GM19023 (cell line): ENCODE data around the gene MUS81.

ENCODE experiments used
- ATAC-seq: cut with Tn5 transposase; IDR thresholded peaks from one replicate; pipeline ENCODE4 v1.9.1; 2021; ENCODE audit warnings: mild to moderate bottlenecking, moderate library complexity; ENCODE audit not compliant: unreplicated experiment

The MUS81 gene

DNA sequence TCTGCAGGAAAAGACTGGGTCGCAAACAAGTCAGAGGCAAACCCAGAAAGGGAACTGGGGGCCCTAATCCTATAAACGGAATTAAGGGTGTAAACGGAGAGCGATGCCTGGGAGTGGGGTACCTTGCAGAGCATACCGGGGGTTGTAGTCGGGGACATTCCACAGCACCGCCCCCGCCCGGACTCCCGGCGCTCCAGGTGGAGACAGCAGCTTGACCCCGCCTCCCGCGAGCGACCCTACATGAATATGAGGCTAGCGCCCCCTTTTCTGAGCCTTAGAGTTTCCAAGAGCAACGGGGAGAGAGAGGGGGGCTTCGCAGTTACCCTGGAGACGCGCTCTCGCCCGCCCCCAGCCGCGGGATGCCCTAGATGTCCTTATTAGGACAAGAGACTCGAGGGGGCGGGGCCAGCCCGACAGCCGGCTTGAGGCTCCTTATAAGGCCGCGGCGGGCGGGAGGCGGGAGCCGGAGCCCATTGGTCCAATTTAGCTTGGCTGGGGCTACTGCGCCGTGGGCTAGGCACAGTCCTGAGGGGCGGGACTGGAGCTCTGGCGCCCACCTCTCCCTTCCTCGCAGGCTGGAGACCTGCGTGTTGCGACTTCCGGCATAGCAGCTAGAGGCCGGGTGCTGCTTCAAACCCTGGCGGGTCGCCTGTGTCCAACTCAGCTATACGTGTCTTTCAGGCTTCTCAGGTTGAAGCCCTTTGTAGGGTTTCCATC is 980 bp upstream of the MUS81 start:
- ATAC-seq = peak; percentile 50

DNA sequence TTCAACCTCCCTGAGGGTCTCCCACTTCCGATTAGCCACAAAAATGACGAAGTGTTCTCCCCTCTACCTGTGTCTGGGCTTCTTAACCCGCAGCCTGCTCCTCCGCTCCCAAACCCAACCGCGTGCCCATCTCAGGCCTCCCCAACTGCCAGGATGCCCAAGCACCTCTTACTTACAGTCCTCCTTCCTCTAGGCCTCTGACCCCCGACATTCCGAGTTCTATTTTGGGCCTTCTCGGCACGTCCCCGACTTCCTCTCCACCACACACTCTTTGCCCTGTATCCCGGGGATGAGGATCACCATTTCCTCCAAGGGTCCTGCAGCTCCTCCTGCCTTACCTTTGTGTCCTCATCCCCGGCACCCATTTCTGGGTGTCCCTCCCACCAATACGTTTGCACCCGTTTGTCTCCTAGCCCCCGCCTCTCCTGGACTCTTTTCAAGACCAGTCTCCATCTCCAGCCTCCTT is 388 bp upstream of the MUS81 start:
- ATAC-seq = no peak

DNA sequence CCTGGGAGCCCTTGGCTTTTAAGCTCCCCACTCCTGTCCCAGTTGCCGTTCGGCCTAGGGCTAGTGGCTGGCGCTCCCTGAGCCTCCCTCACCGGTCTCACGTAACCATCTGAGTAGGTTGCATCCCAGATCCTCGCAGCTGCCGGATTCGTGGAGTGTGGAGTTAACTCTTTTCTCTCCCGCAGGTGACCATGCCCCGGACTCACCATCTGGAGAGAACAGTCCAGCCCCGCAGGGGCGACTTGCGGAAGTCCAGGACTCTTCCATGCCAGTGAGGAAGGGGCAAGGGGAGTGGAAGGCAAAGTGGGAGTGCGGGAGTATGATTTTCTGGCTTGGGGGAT is 902 bp downstream of the MUS81 start:
- no peak for ATAC-seq

DNA sequence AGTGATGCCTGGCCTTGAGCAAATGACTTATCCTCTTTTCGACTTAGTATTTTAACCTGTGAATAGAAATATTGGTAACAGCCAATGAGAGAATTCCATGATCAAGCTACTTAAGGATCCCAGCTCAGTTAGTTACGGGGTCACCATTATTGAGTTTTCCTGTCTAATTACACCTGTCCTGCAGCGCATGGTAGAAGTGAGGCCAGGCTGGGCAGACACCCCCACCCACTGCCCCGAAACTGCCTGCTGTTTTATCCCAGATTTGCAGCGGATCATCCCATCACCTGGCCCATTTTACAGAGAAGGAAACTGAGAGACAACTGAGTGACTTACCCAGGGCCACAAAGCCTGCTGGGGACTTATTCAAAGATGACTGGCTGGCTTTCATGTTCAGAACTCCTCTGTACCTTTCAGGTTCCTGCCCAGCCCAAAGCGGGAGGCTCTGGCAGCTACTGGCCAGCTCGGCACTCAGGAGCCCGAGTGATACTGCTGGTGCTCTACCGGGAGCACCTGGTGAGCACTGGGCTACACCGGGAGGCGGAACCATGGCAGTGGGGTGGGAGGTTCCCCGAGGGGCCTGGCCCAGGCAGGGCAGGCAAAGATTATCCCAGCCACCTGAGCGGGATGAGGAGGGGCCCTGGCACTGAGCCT is 1.4 kb downstream of the MUS81 start:
- no peak for ATAC-seq

DNA sequence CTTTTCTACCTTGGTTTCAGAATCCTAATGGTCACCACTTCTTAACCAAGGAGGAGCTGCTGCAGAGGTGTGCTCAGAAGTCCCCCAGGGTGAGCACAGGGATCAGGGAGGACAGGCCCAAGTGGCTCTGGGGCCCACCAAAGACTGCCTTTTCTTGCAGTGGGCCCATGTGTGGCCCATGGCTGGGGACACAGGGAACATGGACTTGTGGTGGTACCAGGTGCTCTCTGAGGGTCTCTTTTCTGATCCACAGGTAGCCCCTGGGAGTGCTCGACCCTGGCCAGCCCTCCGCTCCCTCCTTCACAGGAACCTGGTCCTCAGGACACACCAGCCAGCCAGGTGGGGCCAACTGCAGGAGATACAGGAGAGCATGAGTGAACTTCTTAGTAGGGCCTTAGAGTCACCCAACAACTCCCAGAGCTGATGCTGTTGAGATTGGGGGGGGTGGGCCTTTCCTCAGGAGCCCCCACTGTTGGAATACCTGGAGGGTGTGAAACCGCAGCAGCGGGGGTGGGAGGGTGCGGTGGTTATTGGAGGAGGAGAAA is 2.0 kb downstream of the MUS81 start:
- no peak for ATAC-seq

DNA sequence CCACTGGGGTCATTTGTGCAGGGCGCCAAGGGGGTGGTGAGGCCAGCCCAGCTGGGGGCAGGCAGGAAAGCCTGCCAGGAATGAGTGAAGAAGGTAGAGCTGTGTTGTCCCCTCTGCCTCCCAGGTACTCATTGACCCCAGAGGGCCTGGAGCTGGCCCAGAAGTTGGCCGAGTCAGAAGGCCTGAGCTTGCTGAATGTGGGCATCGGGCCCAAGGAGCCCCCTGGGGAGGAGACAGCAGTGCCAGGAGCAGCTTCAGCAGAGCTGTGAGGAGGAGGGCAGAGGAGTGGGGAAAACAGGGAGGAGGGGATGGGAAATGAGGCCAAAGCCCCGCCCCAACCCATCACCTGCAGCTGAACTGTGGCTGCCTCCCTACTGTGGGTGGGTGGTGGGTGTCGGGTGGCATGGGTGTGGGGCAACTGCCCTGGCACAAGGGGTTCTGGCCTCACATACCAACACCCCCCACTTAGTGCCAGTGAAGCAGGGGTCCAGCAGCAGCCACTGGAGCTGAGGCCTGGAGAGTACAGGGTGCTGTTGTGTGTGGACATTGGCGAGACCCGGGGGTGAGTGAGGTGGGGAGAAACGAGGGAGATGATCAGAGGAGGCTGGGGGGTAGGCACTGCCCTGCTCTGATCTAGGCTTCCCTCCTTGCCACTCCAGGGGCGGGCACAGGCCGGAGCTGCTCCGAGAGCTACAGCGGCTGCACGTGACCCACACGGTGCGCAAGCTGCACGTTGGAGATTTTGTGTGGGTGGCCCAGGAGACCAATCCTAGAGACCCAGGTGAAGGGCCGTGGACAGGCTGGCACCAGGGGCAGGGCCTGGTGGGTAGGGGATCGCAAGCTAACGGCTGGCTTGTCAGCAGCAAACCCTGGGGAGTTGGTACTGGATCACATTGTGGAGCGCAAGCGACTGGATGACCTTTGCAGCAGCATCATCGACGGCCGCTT is 3.0 kb downstream of the MUS81 start:
- no peak for ATAC-seq

DNA sequence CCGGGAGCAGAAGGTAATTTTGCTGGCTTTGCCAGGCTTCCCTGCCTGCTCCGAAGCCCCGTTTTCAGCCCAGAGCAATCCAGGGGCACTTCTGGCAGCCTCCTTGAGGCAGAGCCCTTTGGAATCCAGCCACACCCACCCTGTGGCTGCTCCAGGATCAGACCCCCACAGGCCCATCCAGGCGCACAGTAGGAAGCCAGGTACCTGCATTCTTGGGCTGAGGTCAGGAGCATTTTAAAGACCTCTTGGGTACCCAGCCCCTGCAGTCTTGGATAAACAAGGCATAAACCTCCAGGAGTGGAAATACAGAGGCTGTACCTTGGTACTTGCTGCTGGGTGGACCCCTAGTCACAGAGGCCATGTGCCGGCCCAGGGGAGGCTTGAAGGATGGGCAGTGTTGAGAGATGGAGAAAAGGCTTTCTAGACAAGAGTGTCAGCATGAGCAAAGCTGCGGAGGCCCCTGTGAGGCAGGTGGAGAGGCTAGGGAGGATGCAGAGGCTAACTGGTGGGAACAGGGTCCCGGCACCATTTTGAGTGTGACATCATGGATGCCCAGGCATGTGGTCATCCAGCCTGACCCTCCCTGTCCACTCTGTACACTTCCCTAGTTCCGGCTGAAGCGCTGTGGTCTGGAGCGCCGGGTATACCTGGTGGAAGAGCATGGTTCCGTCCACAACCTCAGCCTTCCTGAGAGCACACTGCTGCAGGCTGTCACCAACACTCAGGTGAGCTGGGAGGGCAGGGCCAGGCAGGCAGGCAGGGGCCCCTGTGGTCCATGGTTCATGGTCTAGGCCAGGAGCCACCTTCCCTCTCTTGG is 3.9 kb downstream of the MUS81 start:
- ATAC-seq = no peak

DNA sequence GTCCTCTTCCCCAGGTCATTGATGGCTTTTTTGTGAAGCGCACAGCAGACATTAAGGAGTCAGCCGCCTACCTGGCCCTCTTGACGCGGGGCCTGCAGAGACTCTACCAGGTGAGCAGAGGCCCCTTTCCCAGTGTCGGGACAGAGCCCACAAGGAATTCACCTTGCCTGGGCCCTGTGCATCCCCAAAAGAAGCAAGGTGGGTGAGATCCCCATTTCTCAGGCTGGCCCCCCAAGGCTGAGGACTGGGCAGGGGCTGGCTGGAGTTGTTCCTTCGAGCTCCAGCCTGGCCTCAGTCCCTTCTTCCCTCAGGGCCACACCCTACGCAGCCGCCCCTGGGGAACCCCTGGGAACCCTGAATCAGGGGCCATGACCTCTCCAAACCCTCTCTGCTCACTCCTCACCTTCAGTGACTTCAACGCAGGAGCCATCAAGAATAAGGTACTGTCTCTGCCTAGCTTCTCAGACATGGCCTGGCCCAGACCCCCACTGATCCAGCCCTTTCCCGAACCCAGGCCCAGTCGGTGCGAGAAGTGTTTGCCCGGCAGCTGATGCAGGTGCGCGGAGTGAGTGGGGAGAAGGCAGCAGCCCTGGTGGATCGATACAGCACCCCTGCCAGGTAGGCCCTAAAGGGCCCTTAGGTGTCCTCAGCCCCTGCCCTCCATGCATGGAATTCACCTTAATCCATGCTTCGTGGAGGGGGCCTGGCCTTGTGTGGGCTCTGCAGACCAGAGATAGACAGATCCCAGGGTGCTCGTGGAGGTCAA is 4.7 kb downstream of the MUS81 start:
- no peak for ATAC-seq

DNA sequence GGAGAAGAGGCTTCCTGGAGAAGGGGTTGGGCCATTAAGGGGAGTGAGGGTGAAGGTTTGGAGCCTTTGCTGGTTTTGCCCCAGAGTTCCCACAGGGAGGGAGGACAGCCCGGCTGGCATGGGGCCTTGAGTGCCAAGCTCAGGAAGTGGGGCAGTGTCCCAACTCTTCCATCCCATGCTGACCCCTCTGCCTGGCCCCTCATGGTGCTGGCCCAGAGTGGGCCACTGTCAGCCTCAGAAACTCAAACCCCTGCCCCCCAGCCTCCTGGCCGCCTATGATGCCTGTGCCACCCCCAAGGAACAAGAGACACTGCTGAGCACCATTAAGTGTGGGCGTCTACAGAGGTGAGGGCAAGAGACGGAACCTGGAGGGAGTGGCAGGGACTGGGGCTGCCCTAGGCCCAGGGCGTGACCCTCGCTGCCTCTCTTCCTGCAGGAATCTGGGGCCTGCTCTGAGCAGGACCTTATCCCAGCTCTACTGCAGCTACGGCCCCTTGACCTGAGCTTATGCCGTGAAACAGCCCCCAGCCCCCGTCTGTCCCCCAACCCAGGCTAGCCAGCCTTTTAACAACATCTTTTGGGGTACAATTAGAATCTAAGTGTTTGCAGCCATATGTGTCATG is 5.4 kb downstream of the MUS81 start:
- ATAC-seq = no peak

DNA sequence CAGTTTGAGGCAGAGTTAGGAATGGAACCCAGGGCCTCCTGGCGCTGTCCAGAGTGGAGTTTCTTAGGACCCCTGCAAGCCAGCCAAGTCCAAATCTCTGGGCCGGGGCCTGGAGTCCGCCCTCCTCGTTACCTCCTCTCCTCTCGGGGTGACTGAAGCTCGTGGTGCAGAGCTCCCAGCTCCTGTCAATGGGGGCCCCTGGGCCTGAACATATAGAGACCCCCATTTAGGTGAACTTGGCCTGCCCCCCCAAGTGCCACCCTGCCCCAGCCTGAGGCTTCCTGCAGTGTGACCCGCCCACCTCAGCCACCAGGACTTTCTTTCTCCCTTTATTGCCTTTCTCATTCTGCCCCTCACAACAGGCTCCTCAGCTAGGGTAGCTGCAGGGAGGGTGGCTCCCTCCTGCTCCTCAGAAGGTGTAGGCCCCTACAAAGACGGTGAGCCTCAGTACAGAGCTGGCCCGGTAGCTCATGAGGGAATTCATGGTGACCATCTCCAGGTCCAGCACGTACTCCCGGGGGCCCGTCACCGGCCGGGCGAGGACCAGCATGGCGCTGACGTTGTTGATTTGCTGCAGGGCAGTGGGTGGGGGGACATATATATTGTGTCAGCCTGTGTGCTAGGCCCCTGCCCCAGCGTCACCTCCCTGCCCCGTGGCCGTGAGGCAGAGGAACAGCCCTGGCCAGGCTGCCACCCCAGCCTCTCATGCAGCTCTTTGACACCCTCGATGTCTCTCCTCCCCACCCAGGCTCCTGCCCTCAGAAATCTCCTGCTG is 6.5 kb downstream of the MUS81 start:
- ATAC-seq = no peak

DNA sequence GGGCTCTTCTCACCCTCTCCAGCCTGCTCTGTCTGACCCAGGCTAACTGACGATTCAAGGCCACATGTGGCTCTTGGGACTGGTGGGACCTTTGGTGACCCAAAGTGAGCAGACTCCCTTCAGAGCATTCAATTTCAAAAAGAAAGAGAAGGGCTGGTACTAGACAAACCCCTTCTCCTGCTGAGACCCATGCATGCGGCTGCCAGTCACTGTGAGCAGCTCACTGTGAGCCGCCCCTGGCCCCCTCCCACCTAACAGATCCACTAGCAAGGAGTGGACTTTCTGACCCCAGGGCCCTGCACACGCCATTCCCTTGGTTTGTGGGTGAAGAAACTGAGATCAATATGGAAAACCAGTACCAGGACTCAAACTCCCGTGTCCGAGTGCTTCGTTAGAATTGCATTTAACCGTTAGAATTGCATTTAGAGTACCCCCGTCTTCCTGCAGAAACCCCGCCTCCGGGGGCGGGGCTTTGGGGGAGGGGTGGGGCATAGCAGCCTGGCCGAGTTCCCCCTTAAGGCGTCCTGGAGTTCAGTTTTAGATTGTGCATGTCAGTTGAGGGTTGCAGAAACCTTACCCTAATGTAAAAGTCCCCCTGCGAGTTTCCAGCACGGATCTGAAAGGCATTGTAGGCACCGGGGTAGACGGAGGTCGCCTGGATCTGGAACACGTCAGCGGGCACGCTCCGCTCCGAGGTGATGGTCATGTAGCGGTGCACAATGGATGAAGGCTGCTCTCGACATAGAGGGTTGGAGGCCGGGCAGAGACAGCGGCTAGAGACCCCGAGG is 7.2 kb downstream of the MUS81 start:
- ATAC-seq = no peak

DNA sequence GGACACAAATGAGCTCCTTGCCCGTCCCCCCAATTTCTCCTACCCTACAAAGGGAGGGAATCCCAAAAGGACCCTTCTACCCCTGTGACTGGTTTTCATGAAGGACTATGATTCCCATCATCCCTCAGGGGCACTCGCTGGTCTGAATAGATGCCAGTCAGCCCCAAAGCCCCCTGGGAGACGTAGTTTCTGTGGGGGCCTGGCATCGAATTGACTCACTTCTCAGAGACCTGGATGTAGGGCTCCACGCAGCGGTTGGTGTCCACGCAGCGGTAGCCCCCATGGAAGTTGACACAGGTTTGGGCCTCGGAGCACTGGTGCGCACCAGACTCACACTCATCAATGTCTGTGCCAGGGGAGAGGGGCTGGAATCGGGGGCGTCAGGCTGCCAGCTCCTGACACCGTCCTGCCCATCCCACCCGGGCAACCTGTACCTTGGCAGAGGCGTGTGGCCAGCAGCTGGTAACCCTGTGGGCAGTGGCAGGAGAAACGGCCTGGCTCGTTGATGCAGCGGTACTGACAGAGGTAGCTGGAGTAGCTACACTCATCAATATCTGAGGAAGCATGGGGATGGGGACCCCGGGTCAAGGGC is 7.9 kb downstream of the MUS81 start:
- ATAC-seq = no peak

DNA sequence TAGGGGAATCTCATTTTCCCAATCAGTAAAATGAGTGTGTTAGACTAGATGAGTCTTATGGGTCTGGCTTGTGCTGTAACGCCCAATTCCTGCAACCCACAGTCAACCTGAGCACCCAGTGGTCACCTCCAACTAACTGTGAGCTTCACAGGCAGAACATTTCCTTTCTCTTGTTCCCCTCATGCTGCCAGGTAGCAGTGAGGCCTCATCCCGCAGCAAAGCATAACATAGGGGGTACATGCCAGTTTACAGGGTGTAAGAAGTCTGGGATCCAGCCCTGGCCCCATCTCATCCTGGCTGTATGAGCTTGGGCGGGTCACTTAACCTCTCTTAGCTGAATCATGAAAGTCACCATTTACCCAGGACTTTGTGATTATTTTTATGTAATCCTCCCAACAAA is 8.7 kb downstream of the MUS81 start:
- ATAC-seq = no peak

DNA sequence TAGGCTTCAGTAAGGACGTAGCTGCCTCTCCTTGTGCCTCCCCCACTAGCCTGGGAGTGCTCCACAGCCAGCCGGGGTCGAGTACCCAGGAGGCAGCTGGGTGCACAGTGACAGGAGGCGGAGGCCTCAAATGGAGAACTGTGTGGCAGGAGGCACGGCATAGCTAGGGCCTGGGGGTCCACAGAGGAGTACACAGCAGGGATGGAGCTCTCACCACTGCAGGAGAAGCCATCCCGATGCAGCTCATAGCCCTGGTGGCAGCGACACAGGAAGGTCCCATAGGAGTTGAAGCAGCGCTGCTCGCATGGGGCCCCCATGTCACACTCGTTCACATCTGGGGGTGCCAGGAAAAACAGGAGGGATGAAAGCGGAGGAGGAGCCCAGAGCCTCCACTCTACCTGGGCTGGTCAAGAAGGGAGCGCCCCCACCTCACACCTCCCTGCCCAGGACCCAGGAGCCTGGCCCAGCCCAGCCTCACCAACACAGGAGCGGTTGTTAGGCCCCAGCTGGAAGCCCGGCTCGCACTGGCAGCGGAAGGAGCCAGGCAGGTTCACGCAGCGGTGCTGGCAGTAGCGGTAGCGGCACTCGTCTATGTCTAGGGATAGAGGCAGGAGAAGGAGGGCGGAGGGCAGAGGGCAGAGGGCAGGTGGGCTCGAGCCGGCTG is 9.5 kb downstream of the MUS81 start:
- ATAC-seq = no peak

DNA sequence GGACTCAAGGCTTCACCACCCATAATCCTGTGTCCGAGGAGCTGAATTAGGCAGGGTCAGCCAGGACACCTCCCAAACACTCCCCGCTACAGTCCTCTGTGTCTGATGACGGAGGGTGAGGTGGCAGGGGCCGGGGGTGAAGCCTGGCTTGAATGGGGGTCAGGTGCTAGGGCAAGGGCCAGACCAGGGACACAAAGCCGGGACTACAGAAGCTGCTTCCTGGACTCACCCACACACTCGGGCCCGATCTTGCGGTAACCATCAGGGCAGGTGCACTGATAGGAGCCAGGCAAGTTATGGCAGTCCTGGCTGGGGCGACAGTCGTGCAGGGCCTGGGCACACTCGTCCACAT is 10.1 kb downstream of the MUS81 start:
- ATAC-seq = no peak

DNA sequence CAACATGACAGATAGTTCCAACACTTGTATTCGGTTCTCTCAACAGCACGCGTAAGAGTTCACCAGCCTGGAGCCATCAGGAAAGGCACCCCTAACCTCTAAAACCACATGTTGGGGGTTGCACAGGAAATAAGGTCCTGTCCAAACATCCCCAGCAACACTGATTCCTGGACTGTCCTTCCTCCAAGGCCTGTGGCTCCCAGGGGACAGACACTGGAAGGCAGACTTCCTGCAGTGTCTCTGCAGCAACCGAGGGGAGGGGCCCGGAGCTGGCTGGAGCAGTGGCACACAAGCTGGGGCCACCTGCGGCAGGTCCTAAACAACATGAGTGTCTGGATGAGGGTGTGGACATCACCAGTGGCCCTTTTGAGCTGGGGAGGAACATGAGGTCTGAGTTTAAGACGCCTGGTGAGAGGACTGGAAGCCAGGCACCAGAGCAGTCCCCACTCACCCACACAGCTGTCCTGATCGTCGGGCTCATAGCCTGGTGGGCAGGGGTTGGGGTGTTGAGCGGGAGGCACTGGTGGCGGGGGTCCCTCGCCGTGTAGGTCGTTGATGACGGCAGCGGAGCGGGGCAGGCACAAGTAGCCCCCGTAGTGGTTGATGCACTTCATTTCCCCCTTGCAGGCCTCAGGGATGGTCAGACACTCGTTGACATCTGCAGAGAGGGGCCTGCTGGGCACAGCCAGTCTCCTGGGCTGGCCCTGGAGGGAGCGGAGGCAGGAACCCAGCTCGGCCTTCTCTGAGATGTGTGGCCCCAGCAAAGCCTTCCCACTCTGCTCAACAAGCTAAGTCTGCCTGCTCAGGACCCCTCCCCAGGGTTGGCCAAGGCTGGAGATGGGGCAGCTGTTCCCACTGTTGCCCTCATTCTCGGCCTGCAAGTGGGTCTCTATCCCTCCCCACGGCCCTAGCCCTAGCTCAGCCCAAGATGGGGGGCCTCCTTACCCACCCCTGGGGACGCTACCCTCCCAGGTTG is 10.8 kb downstream of the MUS81 start:
- ATAC-seq = no peak
